IPS-15b (cell line): ENCODE measurements around the gene GEMIN2.
"Not testable (repeated sequence)": the region's sequence is repeated elsewhere in the genome, so short reads cannot be mapped to it uniquely, and the experiment has no call there.

Source experiments
- H3K27me3 ChIP-seq: one replicate; pipeline ENCODE4 v1.6.1; 2013; ENCODE audit warnings: low read length; ENCODE audit not compliant: control insufficient read depth, insufficient read depth
- H3K36me3 ChIP-seq: one replicate; pipeline ENCODE4 v1.6.1; 2013; ENCODE audit warnings: low read length; ENCODE audit not compliant: control insufficient read depth, insufficient read depth
- H3K4me1 ChIP-seq: one replicate; pipeline ENCODE4 v1.6.1; 2013; ENCODE audit warnings: mild to moderate bottlenecking, low read length; ENCODE audit not compliant: control insufficient read depth, insufficient read depth
- H3K4me3 ChIP-seq: one replicate; pipeline ENCODE4 v1.5.1; 2013; ENCODE audit warnings: low read depth, low read length
- H3K9ac ChIP-seq: one replicate; pipeline ENCODE4 v1.6.1; 2013; ENCODE audit warnings: low read depth, mild to moderate bottlenecking, low read length
- H3K9me3 ChIP-seq: one replicate; pipeline ENCODE4 v1.6.1; 2013; ENCODE audit warnings: mild to moderate bottlenecking, low read length; ENCODE audit not compliant: control insufficient read depth, insufficient read depth

Gene GEMIN2, protein sequence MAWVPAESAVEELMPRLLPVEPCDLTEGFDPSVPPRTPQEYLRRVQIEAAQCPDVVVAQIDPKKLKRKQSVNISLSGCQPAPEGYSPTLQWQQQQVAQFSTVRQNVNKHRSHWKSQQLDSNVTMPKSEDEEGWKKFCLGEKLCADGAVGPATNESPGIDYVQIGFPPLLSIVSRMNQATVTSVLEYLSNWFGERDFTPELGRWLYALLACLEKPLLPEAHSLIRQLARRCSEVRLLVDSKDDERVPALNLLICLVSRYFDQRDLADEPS

DNA sequence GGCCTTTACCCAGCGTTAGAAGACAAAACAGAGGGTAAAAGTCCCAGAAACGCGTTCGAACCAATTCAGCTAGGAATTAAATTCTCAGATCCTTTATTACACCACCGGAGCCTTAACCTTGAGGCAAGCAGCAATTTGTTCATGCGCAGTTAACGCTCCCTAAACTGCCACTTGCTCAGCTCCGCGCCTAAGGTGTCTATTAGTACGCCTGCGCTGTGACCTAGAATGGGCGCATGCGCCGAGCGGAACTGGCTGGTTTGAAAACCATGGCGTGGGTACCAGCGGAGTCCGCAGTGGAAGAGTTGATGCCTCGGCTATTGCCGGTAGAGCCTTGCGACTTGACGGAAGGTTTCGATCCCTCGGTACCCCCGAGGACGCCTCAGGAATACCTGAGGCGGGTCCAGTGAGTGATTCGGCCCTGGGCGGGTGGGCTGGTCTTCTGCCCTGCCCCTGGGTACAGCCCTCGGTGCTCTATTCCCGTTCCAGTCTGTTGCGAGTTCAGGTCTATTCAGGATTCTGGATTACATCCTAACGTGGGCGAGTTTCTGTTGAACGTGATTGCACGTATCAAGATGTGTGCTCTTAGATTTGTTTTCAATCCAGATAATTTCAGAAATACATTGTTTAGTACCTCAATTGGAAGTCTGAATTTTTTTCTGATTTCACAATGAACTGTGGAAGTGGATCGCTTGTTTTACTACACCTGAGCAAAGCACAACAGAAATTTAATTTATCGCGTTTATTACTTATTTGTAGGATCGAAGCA is at the start of gene GEMIN2:
TSS of gene GEMIN2 (plus strand) at position 251 of the 766 bp plus-strand sequence. CDS start at position 267, 16 bp downstream.
- Histone ChIP-seq H3K9me3 (no peaks in the 10 kb centered on the region), H3K4me3 (peak within 1 kb of the TSS; percentile 87)

DNA sequence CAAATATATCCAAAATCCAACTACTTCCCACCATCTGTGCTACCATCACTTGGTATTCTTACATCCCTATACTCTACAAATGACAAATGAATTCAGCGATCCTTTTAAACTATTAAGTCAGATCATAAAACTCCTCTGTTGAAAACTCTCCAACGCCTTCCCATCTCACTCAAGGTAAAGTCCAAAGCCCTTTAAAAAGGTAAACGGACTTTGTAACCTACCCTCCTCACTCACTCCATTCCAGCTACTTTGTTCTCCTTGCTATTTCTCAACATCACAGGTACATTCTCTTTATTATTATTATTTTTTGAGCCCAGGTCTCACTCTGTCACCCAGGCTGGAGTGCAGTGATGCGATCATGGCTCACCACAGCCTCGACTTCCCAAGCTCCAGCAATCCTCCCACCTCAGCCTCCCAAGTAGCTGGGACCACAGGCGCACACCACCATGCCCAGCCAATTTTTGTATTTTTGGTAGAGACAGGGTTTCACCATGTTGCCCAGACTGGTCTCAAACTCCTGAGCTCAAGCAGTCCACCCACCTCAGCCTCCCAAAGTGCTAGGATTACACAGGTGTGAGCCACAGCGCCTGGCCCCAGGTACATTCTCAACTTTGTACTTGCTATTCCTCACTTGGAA is 44.8 kb upstream of the GEMIN2 start:
- not testable (repeated sequence) for H3K9ac ChIP-seq, H3K4me3 ChIP-seq, H3K27me3 ChIP-seq, H3K9me3 ChIP-seq, H3K4me1 ChIP-seq
- peaks cover 14% of the 10 kb centered on the region for H3K36me3 ChIP-seq

More for the DNA sequence above, at the start of gene GEMIN2:
- Histone ChIP-seq H3K9ac (peak within 1 kb of the TSS; percentile 57), H3K36me3 (peaks cover 10% of the 10 kb centered on the region), H3K27me3 (no peaks in the 10 kb centered on the region), H3K4me1 (peaks cover 6% of the 10 kb centered on the region)

DNA sequence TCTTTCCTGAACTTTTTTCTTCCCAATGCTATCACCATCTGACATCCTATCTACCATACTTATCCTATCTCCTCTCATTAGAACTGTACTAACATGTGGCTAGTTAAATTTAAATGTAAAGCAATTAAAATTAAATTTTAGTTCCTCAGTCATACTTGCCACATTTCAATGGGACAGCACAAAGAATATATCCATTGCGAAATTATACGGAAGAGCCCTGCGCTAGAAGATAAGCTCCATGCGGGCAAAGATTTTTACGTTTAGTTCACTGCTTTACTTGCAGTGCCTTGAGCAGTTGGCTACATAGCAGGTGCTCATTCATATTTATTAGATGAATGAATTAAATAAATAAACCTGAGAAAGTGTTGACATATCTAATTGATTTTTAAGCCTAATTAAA is 44.2 kb upstream of the GEMIN2 start:
- H3K4me3 ChIP-seq: no peak overlapping the region
- H3K9ac ChIP-seq: no peak overlapping the region
- H3K4me1 ChIP-seq: no peaks in the 10 kb centered on the region
- peaks cover 14% of the 10 kb centered on the region for H3K36me3 ChIP-seq
- no peaks in the 10 kb centered on the region for H3K27me3 ChIP-seq
- no peaks in the 10 kb centered on the region for H3K9me3 ChIP-seq

DNA sequence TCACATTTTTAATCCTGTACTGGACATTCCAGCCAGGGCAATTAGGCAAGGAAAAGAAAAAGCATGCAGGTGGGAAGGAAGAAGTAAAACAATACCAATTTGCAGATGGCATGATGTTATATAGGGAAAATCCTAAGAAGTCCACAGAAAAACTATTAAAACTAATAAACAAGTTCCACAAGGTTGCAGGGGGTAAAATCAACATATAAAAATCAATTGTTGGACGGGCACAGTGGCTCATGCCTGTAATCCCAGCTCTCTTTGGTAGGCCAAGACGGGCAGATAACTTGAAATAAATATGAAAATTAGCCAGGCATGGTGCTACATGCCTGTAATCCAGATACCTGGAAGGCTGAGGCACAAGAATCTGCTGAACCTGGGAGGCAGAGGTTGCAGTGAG is 43.0 kb upstream of the GEMIN2 start:
- Histone ChIP-seq H3K9me3 (no peaks in the 10 kb centered on the region), H3K4me1 (no peaks in the 10 kb centered on the region), H3K36me3 (peaks cover 14% of the 10 kb centered on the region), H3K4me3 (no peak overlapping the region), H3K27me3 (no peaks in the 10 kb centered on the region), H3K9ac (no peak overlapping the region)

DNA sequence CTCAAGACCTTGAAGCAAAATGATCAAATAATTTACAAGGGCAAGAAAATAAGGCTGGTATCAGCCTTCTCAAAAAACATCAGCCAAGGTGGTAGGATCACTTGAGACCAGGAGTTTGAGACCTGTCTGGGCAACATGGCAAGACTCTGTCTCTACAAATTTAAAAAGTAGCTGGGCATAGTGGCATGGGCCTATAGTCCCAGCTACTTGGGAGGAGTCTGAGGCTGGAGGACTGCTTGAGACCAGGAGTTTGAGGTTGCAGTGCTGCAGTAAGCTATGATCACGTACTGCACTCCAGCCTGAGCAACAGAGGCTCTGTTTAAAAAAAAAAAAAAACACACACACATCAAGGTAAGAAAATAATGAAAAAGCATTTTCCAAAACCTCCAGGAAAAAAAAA is 33.2 kb upstream of the GEMIN2 start:
- H3K4me1 ChIP-seq: no peaks in the 10 kb centered on the region
- no peak overlapping the region for H3K9ac ChIP-seq
- H3K27me3 ChIP-seq: no peaks in the 10 kb centered on the region
- H3K36me3 ChIP-seq: peaks cover 13% of the 10 kb centered on the region
- no peaks in the 10 kb centered on the region for H3K9me3 ChIP-seq
- no peak overlapping the region for H3K4me3 ChIP-seq

DNA sequence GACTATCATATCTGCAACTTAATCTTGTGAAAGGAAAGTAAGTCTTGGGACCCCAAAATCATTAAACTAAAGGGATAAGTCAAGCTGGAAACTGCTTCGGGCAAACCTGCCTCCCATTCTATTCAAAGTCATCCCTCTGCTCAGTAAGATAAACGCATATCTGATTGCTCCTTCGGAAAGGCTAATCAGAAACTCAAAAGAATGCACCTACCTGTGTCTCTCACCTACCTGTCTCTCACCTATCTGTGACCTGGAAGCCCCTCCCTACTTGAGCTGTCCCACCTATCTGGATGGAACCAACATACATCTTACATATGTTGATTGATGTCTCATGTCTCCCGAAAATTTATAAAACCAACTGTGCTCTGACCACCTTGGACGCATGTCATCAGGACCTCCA is 31.0 kb upstream of the GEMIN2 start:
- H3K9me3 ChIP-seq: no peaks in the 10 kb centered on the region
- no peaks in the 10 kb centered on the region for H3K4me1 ChIP-seq
- peaks cover 18% of the 10 kb centered on the region for H3K36me3 ChIP-seq
- no peaks in the 10 kb centered on the region for H3K27me3 ChIP-seq
- no peak overlapping the region for H3K4me3 ChIP-seq
- no peak overlapping the region for H3K9ac ChIP-seq

DNA sequence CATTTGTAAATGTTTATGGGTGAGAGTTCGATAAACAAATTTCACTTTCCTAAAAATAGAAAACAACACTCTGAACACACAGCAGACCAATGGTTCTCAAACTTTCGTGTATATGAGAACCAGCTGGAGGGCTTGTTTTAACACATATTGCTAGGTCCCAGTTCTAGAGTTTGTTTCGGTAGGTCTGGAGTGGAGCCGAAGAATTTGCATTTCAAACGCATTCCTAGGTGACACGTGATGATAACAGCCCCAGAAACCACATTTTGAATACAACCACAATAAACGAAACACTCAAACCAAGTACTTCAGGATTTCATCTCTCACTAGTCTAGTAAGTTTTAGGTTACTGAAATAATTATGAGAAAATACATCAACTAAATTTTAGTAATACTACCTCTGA is 28.2 kb upstream of the GEMIN2 start:
- Histone ChIP-seq H3K9me3 (no peaks in the 10 kb centered on the region), H3K9ac (no peak overlapping the region), H3K36me3 (peaks cover 31% of the 10 kb centered on the region), H3K4me1 (no peaks in the 10 kb centered on the region), H3K27me3 (no peaks in the 10 kb centered on the region), H3K4me3 (no peak overlapping the region)

DNA sequence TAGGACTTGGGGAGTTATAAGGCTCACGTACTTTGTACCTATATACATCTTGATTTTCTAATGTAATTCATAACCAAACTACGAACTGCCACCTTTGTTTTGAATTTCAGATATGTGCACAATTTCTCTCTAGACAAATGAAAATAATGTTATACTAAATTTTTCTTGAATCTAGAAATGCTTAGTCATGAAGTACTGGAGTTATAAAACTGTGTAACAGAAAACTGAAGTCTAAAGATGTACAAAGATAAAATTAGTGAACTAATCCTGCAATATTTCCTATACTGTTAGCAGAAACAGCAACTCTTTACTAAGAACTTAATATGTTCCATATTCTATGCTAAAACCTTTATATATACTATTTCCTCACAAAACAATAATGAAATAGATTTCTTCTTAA is 26.6 kb upstream of the GEMIN2 start:
- Histone ChIP-seq H3K36me3 (peaks cover 37% of the 10 kb centered on the region), H3K27me3 (no peaks in the 10 kb centered on the region), H3K9me3 (no peaks in the 10 kb centered on the region), H3K4me3 (no peak overlapping the region), H3K9ac (no peak overlapping the region), H3K4me1 (no peaks in the 10 kb centered on the region)

DNA sequence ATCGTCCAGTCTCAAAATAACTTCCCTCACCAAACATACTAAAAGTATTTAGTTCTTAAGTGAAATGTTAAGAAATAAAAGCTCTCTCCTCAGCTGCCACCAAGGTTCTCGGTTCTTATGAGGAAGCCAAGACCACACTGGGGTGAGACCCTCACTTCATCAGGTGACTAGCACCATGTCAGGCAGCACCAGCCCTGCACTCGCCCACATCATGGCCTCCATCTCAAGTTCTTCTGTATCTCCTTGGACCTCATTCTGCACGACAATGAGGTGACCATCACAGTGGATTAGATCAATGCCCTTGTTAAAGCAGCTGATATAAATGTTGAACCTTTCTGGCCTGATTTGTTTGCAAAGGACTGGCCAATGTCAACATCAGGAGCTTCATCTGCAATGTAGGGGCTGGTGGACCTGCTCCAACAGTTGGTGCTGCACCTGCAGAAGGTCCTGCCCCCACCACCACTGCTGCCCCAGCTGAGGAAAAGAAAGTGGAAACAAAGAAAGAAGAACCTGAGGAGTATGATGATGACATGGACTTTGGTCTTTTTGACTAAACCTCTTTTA is 23.5 kb upstream of the GEMIN2 start:
- Histone ChIP-seq H3K4me1 (no peaks in the 10 kb centered on the region), H3K27me3 (no peaks in the 10 kb centered on the region), H3K9ac (no peak overlapping the region), H3K36me3 (peaks cover 38% of the 10 kb centered on the region), H3K9me3 (no peaks in the 10 kb centered on the region), H3K4me3 (no peak overlapping the region)

DNA sequence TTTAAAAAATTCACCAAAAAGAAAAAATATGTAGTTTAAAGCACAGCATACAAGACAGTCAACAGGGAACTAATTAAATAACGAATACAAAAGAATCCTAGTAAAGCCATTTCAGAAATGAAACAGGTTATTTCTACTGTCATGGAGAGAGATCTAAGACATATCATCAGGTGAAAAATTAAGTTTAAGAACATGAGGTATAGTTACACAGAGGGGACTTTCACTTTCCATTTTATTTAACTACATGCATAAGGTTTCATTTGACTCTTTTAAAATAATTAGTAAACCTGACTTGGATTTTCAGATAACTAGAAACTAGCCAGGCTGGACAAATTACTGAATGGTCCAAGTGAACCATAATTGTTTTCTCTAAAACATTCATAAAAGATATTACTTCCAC is 22.4 kb upstream of the GEMIN2 start:
- H3K9ac ChIP-seq: no peak overlapping the region
- no peaks in the 10 kb centered on the region for H3K9me3 ChIP-seq
- H3K27me3 ChIP-seq: no peaks in the 10 kb centered on the region
- H3K36me3 ChIP-seq: peaks cover 32% of the 10 kb centered on the region
- no peak overlapping the region for H3K4me3 ChIP-seq
- no peaks in the 10 kb centered on the region for H3K4me1 ChIP-seq

DNA sequence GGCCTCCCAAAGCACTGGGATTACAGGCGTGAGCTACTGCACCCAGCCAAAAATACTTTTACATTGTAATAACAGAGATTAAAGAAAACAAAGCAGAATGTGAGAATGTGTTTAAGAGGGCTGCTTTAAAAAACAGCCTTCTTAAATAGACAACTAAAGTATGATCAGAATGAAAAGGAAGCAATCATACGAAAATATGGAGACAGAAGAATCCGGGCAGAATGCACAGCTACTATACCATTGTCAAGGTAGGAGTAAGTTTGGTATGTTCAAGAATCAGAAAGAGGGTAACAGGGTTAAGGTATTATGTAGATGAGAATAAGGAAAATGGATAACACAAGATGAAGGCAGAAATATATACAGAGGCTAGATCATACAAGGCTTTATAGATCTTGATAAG is 19.6 kb upstream of the GEMIN2 start:
- H3K36me3 ChIP-seq: peaks cover 30% of the 10 kb centered on the region
- H3K9me3 ChIP-seq: no peaks in the 10 kb centered on the region
- no peak overlapping the region for H3K4me3 ChIP-seq

More for the DNA sequence above, 19.6 kb upstream of the GEMIN2 start:
- H3K4me1 ChIP-seq: peaks cover 10% of the 10 kb centered on the region
- no peaks in the 10 kb centered on the region for H3K27me3 ChIP-seq
- H3K9ac ChIP-seq: no peak overlapping the region
